H1 (cell line): ENCODE results near the gene HMCN2. TPM values are rescaled to one million over a fixed set of nuclear protein-coding genes. Genes with fewer than 3 reads are reported as not detected.

ENCODE experiments used
- CTCF ChIA-PET: fragments of 300-600 bp; sonication (Branson Sonifier 250); formaldehyde crosslinking; loops from one replicate; lab custom pipeline; 2021; ENCODE audit not compliant: partially characterized antibody; lab: Charles Lee
- POLR2A ChIA-PET: fragments of 300-600 bp; sonication (Branson Sonifier 250); formaldehyde crosslinking; loops from one replicate; lab custom pipeline; 2021; ENCODE audit warnings: inconsistent platforms; ENCODE audit not compliant: partially characterized antibody; lab: Charles Lee
- DNase-seq, 2 experiments: peaks; one replicate each; pipeline versions ENCODE4 v3.0.0 to v3.0.0-alpha.2; 2010 to 2022; ENCODE audit warnings: low spot score in 2 of 2, low read depth in 1 of 2, mixed read lengths in 1 of 2
- FAIRE-seq: peaks from 2 replicates; lab custom pipeline; 2011; peaks lifted over from hg19 to GRCh38; lab: Jason Lieb, UNC
- H2AFZ ChIP-seq: 2 replicates; pipeline ENCODE4 v1.8.1; 2012; ENCODE audit warnings: low read length, inconsistent platforms
- H2AK5ac ChIP-seq: 2 replicates; pipeline ENCODE4 v1.6.1; 2013; ENCODE audit warnings: low read depth, low read length
- H2BK120ac ChIP-seq: replicated peaks from 2 replicates; pipeline ENCODE3; 2013; ENCODE audit warnings: low read depth, low read length, inconsistent platforms
- H2BK12ac ChIP-seq: 2 replicates; pipeline ENCODE4 v1.6.1; 2013; ENCODE audit warnings: low read depth, low read length
- H2BK15ac ChIP-seq: 2 replicates; pipeline ENCODE4 v1.6.1; 2013; ENCODE audit warnings: low read length
- H2BK20ac ChIP-seq: 2 replicates; pipeline ENCODE4 v1.6.1; 2013; ENCODE audit warnings: low read length
- H2BK5ac ChIP-seq: 2 replicates; pipeline ENCODE4 v1.6.1; 2013; ENCODE audit warnings: low read depth, low read length
- H3K14ac ChIP-seq: 2 replicates; pipeline ENCODE4 v1.6.1; 2013; ENCODE audit warnings: inconsistent platforms; ENCODE audit not compliant: insufficient read length
- H3K18ac ChIP-seq: 2 replicates; pipeline ENCODE4 v1.6.1; 2013; ENCODE audit warnings: low read length; ENCODE audit errors: extremely low read depth
- H3K23ac ChIP-seq: 2 replicates; pipeline ENCODE4 v1.6.1; 2013; ENCODE audit warnings: inconsistent platforms; ENCODE audit not compliant: insufficient read length
- H3K23me2 ChIP-seq: 2 replicates; pipeline ENCODE4 v1.6.1; 2013; ENCODE audit warnings: low read depth, low read length
- H3K27ac ChIP-seq: 2 replicates; pipeline ENCODE4 v1.6.1; 2011; ENCODE audit warnings: low read depth, low read length, inconsistent platforms
- H3K27me3 ChIP-seq, 4 experiments: replicated peaks in 1 of 4; 1 replicate in 1 of 4; 2 replicates in 3 of 4; pipeline versions ENCODE4 v1.6.1 to v1.8.1; 2011 to 2013; ENCODE audit warnings: low read length in 3 of 4, mild to moderate bottlenecking in 3 of 4, inconsistent platforms in 2 of 4, mixed read lengths in 2 of 4, moderate library complexity in 1 of 4; ENCODE audit not compliant: control insufficient read depth in 3 of 4, insufficient read depth in 3 of 4; ENCODE audit errors: extremely low read depth in 1 of 4
- H3K36me3 ChIP-seq, 4 experiments: 2 replicates each; pipeline versions ENCODE4 v1.6.1 to v1.8.1; 2011 to 2013; ENCODE audit warnings: mild to moderate bottlenecking in 4 of 4, low read length in 3 of 4, moderate library complexity in 2 of 4, control low read depth in 1 of 4, inconsistent platforms in 1 of 4; ENCODE audit not compliant: insufficient read depth in 4 of 4, control insufficient read depth in 2 of 4
- H3K4ac ChIP-seq: replicated peaks from 2 replicates; pipeline ENCODE3; 2013; ENCODE audit warnings: low read length, low read depth, mixed read lengths, inconsistent platforms; ENCODE audit not compliant: insufficient read length
- H3K4me1 ChIP-seq, 4 experiments: replicated peaks in 1 of 4; 1 replicate in 1 of 4; 2 replicates in 3 of 4; pipeline versions ENCODE4 v1.6.1 to v1.8.1; 2011 to 2013; ENCODE audit warnings: low read length in 3 of 4, inconsistent platforms in 2 of 4, mixed read lengths in 1 of 4; ENCODE audit not compliant: insufficient read depth in 4 of 4, control insufficient read depth in 3 of 4
- H3K4me2 ChIP-seq, 2 experiments: 2 replicates each; pipeline versions ENCODE4 v1.6.1 to v1.8.1; 2011 to 2013; ENCODE audit warnings: low read depth in 2 of 2, low read length in 2 of 2, control low read depth in 1 of 2, inconsistent platforms in 1 of 2, mild to moderate bottlenecking in 1 of 2; ENCODE audit not compliant: insufficient read depth in 1 of 2
- H3K4me3 ChIP-seq, 4 experiments: fragments of 200-600, 300-600 bp in 1 of 4; sonication (generic), shearing (Covaris generic), sonication (Bioruptor Twin) in 1 of 4; 2 replicates each; pipeline versions ENCODE4 v1.5.1 to v1.8.1; 2011 to 2016; ENCODE audit warnings: low read length in 4 of 4, low read depth in 3 of 4, control low read depth in 2 of 4, inconsistent platforms in 2 of 4, mild to moderate bottlenecking in 2 of 4, mixed read lengths in 1 of 4, moderate library complexity in 1 of 4; ENCODE audit not compliant: insufficient read depth in 2 of 4; ENCODE audit errors: extremely low read depth in 1 of 4
- H3K56ac ChIP-seq: replicated peaks from 2 replicates; pipeline ENCODE3; 2013; ENCODE audit warnings: low read depth, mild to moderate bottlenecking, mixed read lengths, low read length, inconsistent platforms; ENCODE audit not compliant: insufficient read length
- H3K79me1 ChIP-seq: 2 replicates; pipeline ENCODE4 v1.6.1; 2013; ENCODE audit warnings: low read depth, low read length, control low read depth
- H3K79me2 ChIP-seq, 2 experiments: 2 replicates each; pipeline versions ENCODE4 v1.6.1 to v1.8.1; 2012 to 2013; ENCODE audit warnings: low read length in 2 of 2, mild to moderate bottlenecking in 2 of 2, inconsistent platforms in 1 of 2; ENCODE audit not compliant: insufficient read depth in 2 of 2, control insufficient read depth in 1 of 2
- H3K9ac ChIP-seq, 4 experiments: replicated peaks in 1 of 4; 1 replicate in 1 of 4; 2 replicates in 3 of 4; pipeline versions ENCODE4 v1.6.1 to v1.8.1; 2011 to 2013; ENCODE audit warnings: low read depth in 3 of 4, low read length in 3 of 4, control low read depth in 2 of 4, mild to moderate bottlenecking in 2 of 4, moderate library complexity in 2 of 4, inconsistent platforms in 1 of 4; ENCODE audit errors: extremely low read depth in 1 of 4
- H3K9me3 ChIP-seq, 2 experiments: 2 replicates each; pipeline versions ENCODE4 v1.6.1 to v1.8.1; 2012 to 2013; ENCODE audit warnings: mild to moderate bottlenecking in 2 of 2, moderate library complexity in 2 of 2, control low read depth in 1 of 2, inconsistent platforms in 1 of 2, low read depth in 1 of 2, low read length in 1 of 2, mixed read lengths in 1 of 2; ENCODE audit not compliant: insufficient read depth in 2 of 2
- H4K20me1 ChIP-seq, 2 experiments: replicated peaks in 1 of 2; 2 replicates each; pipeline versions ENCODE3 to v1.8.1; 2011 to 2013; ENCODE audit warnings: inconsistent platforms in 2 of 2, low read length in 2 of 2, mild to moderate bottlenecking in 1 of 2; ENCODE audit not compliant: insufficient read depth in 2 of 2, control insufficient read depth in 1 of 2
- H4K5ac ChIP-seq: 2 replicates; pipeline ENCODE4 v1.6.1; 2013; ENCODE audit warnings: low read length, low read depth, mixed read lengths, inconsistent platforms; ENCODE audit not compliant: insufficient read length
- H4K8ac ChIP-seq: 2 replicates; pipeline ENCODE4 v1.8.0; 2013; ENCODE audit warnings: mild to moderate bottlenecking, moderate library complexity, low read length, inconsistent platforms; ENCODE audit not compliant: insufficient read depth; ENCODE audit errors: extremely low read depth
- H4K91ac ChIP-seq: replicated peaks from 2 replicates; pipeline ENCODE3; 2013; ENCODE audit warnings: low read length, mixed read lengths, inconsistent platforms; ENCODE audit not compliant: insufficient read length
- CBX5 ChIP-seq: fragments of 300-800, 300-1000 bp; sonication (generic); IDR thresholded peaks from 2 replicates; pipeline ENCODE4 v1.7.1; 2016; ENCODE audit warnings: antibody characterized with exemption, low read length, low read depth
- JUN ChIP-seq: IDR thresholded peaks from 2 replicates; pipeline ENCODE4 v1.6.1; 2011; ENCODE audit warnings: low read depth, mild to moderate bottlenecking, improper control_type of control experiment, low read length
- PHF8 ChIP-seq: fragments of 200-600 bp; sonication (generic); conservative IDR thresholded peaks from 2 replicates; pipeline ENCODE4 v1.7.1; 2012; ENCODE audit warnings: low read depth, mild to moderate bottlenecking, inconsistent platforms, low read length, moderate library complexity
- POLR2AphosphoS5 ChIP-seq: IDR thresholded peaks from 2 replicates; pipeline ENCODE4 v1.6.1; 2011; ENCODE audit warnings: low read depth, low read length
- RBBP5 ChIP-seq: IDR thresholded peaks from 2 replicates; pipeline ENCODE4 v1.7.1; 2012; ENCODE audit warnings: low read depth, mild to moderate bottlenecking, inconsistent platforms, low read length, moderate library complexity, borderline replicate concordance
- SAP30 ChIP-seq: fragments of 300-600 bp; sonication (generic); IDR thresholded peaks from 2 replicates; pipeline ENCODE4 v1.7.1; 2012; ENCODE audit warnings: low read length, moderate library complexity, mild to moderate bottlenecking, inconsistent platforms; ENCODE audit not compliant: insufficient read depth, insufficient replicate concordance
- SIN3A ChIP-seq, 2 experiments: IDR thresholded peaks in 1 of 2; conservative IDR thresholded peaks in 1 of 2; 2 replicates each; pipeline ENCODE4 v1.6.1; 2011 to 2012; ENCODE audit warnings: low read length in 2 of 2, improper control_type of control experiment in 1 of 2, low read depth in 1 of 2, mild to moderate bottlenecking in 1 of 2
- SP2 ChIP-seq: IDR thresholded peaks from 2 replicates; pipeline ENCODE4 v1.6.1; 2012; ENCODE audit warnings: mild to moderate bottlenecking, low read length, inconsistent platforms
- SP4 ChIP-seq: IDR thresholded peaks from 2 replicates; pipeline ENCODE4 v1.6.1; 2012; ENCODE audit warnings: low read length, inconsistent platforms
- SUZ12 ChIP-seq: fragments of 200-600 bp; sonication (generic); IDR thresholded peaks from 2 replicates; pipeline ENCODE4 v1.6.1; 2012; ENCODE audit warnings: mild to moderate bottlenecking, inconsistent platforms, low read length, moderate library complexity, mixed read lengths
- TBP ChIP-seq: IDR thresholded peaks from 2 replicates; pipeline ENCODE4 v1.6.1; 2011; ENCODE audit warnings: low read depth, low read length, improper control_type of control experiment
- WGBS, 2 experiments: shearing (Covaris generic) in 1 of 2; methylation state at CpG; one replicate each; pipeline versions ENCODE4 v1.1.6 to v1.1.7; 2013 to 2015; ENCODE audit warnings: low lambda C conversion rate in 2 of 2, mixed read lengths in 2 of 2, inconsistent platforms in 1 of 2, low coverage in 1 of 2, missing lambda C conversion rate in 1 of 2; ENCODE audit not compliant: insufficient replicate concordance in 2 of 2, insufficient coverage in 1 of 2, insufficient read length in 1 of 2; ENCODE audit errors: extremely low coverage in 1 of 2, missing lambda C conversion rate in 1 of 2; 5-methylcytosine and 5-hydroxymethylcytosine counted together
- polyA plus RNA-seq, 7 experiments: library from polyadenylated mRNA; depleted of rRNA in 3 of 7; stranded (reverse) in 5 of 7; unstranded in 2 of 7; fragments of >200 nt in 5 of 7; fragments of 200-250 nt in 2 of 7; gene quantifications; 1 replicate in 5 of 7; 2 replicates in 1 of 7; 4 replicates in 1 of 7; pipeline versions ENCODE4 v1.2.1 to v1.2.3, GENCODE V29; 2011 to 2013; ENCODE audit warnings: missing spikeins in 2 of 7, mixed read lengths in 2 of 7
- total RNA-seq: library from RNA; stranded (reverse); fragmentation: NEBNext Ultra II Directional; extraction: Animal tissue kit (Norgen Biotek cat#: 25700); gene quantifications from 2 replicates; pipeline ENCODE4 v1.2.1, GENCODE V29; 2021

HMCN2 gene
- total and polyA plus RNA-seq, 2 of the 8 experiments (the other 6 are each of a cell fraction or from before 2014, with no cell fraction given): 5.0 to 9.1 TPM

DNA sequence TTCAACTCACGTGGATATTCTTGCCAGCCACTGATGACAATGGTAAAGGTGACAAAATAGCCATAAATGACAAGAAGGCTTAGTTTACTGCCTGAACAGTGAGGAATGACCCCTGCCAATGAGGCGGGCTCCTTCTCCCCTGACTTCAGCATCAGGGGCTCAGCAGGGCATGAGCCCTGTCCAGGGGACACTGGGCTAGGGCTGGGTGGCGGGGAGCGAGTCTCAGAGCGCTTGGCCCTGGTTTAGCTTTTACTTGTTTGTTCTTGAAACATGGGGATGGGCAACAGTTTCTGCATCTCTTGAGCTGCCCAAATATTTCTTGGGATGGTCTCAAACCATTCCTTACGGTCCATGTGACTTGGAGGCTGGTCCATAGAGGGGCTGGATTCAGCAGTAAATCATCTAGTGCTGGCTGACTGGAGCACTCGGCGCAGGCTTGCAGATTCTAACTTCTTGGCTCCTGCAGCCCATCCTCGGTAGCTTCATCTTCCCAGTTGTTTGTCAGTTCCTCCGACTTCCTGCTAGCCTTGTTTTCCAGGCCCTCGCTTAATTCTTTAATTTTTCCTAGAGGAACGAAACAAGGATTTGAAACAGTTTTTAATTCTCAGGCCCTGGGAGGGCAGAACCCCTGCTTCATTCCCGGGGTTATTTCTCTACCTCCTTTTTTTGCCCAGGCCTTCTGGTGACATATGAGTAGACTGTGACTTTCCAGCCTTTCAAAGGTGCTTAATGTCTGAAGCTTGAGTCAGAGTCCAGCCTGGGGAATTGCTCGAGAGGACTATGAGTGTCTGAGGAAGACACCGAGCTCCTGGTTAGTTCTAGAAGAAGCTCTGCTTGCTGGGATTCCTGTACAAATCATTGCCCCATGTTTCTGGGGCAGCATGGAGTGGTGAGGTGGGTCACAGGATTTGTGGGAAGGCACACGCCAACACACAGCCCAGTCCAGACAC is 4.5 kb upstream of the HMCN2 start:
- no peak for DNase-seq
- CTCF ChIA-PET: interaction anchor here (0.6 to 3.8 kb wide), 4 partner anchors 18 to 485 kb away, joined by 3 to 22 read pairs (median 3); no protein-coding TSS in a partner anchor
- H3K27ac ChIP-seq: no peak overlapping the region
- no peak overlapping the region for H3K4me2 ChIP-seq
- H4K91ac ChIP-seq: no peak overlapping the region
- H4K5ac ChIP-seq: no peak overlapping the region
- peaks cover 0 to 11% (median 6%) of the 10 kb centered on the region in 4 experiments; a peak in 5 of 7 replicates for H3K27me3 ChIP-seq
- H3K4me1 ChIP-seq: peaks cover 0 to 5% (median 2%) of the 10 kb centered on the region in 4 experiments; a peak in 4 of 7 replicates
- no peak overlapping the region for H3K4me3 ChIP-seq
- no peak overlapping the region for H3K56ac ChIP-seq
- H2BK20ac ChIP-seq: no peak overlapping the region
- no peak overlapping the region for H2AFZ ChIP-seq
- no peak overlapping the region for H3K18ac ChIP-seq
- H3K4ac ChIP-seq: no peak overlapping the region
- peaks cover 7 to 9% of the 10 kb centered on the region in 2 experiments for H3K9me3 ChIP-seq
- POLR2A ChIA-PET: interaction anchor here (1.0 to 1.6 kb wide), 2 partner anchors 23 to 69 kb away, joined by 3 read pairs; no protein-coding TSS in a partner anchor
- peak overlapping the region; percentile 38; the same call in 1 of the 2 replicates for H2BK5ac ChIP-seq
- H3K36me3 ChIP-seq: no peaks in the 10 kb centered on the region
- H2BK15ac ChIP-seq: no peak overlapping the region
- H4K8ac ChIP-seq: no peak overlapping the region
- no peak overlapping the region for H3K14ac ChIP-seq
- 86% methylated on average over 16 of the region's 16 CpGs; no CpG with 5 or more reads in 1 of the 2 experiments for WGBS, 2 experiments
- H3K79me2 ChIP-seq: no peaks in the 10 kb centered on the region
- no peak overlapping the region for H3K23ac ChIP-seq
- no peaks in the 10 kb centered on the region for H4K20me1 ChIP-seq
- no peak overlapping the region for H2BK120ac ChIP-seq
- H2BK12ac ChIP-seq: peak overlapping the region; percentile 43; the same call in 1 of the 2 replicates
- no peaks in the 10 kb centered on the region for H3K79me1 ChIP-seq
- H2AK5ac ChIP-seq: no peak overlapping the region
- H3K23me2 ChIP-seq: peaks cover 7% of the 10 kb centered on the region; the same call in 1 of the 2 replicates
- no peak for FAIRE-seq
- H3K9ac ChIP-seq: no peak overlapping the region
- TF ChIP-seq POLR2AphosphoS5: no peak
- TF ChIP-seq SP2: no peak
- no peak for TF ChIP-seq SAP30
- no peak for TF ChIP-seq RBBP5
- no peak for TF ChIP-seq PHF8
- TF ChIP-seq SUZ12: no peak
- TF ChIP-seq SP4: no peak
- TF ChIP-seq SIN3A (conservative IDR thresholded peaks at IDR 0.05 in 1 of 2, IDR thresholded peaks at IDR 0.05 in 1 of 2; ENCODE audit: low read depth in 1 of 2, low read length in 2 of 2): no peak
- TF ChIP-seq CBX5: no peak
- TF ChIP-seq TBP: no peak
- TF ChIP-seq JUN: no peak
